HL-60 (cell line): ENCODE measurements around the gene WDFY1.
A peak's percentile ranks its signal among the peaks of the same experiment; 100 is the strongest.

Experiments used
- DNase-seq, 2 experiments: peaks; one replicate each; pipeline ENCODE4 v3.0.0-alpha.2; 2010 to 2020; ENCODE audit warnings: low read depth in 1 of 2, low spot score in 1 of 2
- H3K27ac ChIP-seq: fragments of 250-450 bp; sonication (Bioruptor Pico); replicated peaks from 2 replicates; pipeline ENCODE4 v1.5.1; 2020; ENCODE audit warnings: mild to moderate bottlenecking, moderate library complexity
- H3K27me3 ChIP-seq: fragments of 250-450 bp; sonication (Bioruptor Pico); 2 replicates; pipeline ENCODE4 v1.5.1; 2021; ENCODE audit warnings: mild to moderate bottlenecking, moderate library complexity; ENCODE audit not compliant: insufficient read depth, poor library complexity, severe bottlenecking
- H3K4me3 ChIP-seq: replicated peaks from 2 replicates; pipeline ENCODE4 v1.5.1; 2011; ENCODE audit warnings: mild to moderate bottlenecking, control low read depth, low read length; ENCODE audit not compliant: insufficient read depth
- CTCF ChIP-seq: IDR thresholded peaks from one replicate; pipeline ENCODE4 v1.5.1; 2011; ENCODE audit warnings: low read length, control low read depth, inconsistent platforms; ENCODE audit not compliant: insufficient read depth
- GABPA ChIP-seq: IDR thresholded peaks from 2 replicates; pipeline ENCODE4 v1.6.1; 2012; ENCODE audit warnings: low read depth
- POLR2AphosphoS5 ChIP-seq: IDR thresholded peaks from 2 replicates; pipeline ENCODE4 v1.6.1; 2012; ENCODE audit warnings: low read depth
- REST ChIP-seq: IDR thresholded peaks from 2 replicates; pipeline ENCODE4 v1.6.1; 2012; ENCODE audit warnings: low read depth; ENCODE audit not compliant: insufficient replicate concordance
- SPI1 ChIP-seq: IDR thresholded peaks from 2 replicates; pipeline ENCODE4 v1.6.1; 2012; ENCODE audit warnings: low read depth, mild to moderate bottlenecking, borderline replicate concordance
- long read RNA-seq: library from polyadenylated mRNA; unstranded; transcript quantifications from one replicate; pipeline ENCODE4 v2.0.0, GENCODE V29; 2020

The WDFY1 gene
- long read RNA-seq, full-length matches to known transcripts: 205 of 235 reads
- long read RNA-seq, partial matches to known transcripts: 1 of 235 reads
- long read RNA-seq, other reads (novel, unspliced or antisense): 29 of 235 reads

GRCh38 chr2:223944703-223945531 lies at the start of gene WDFY1:
WDFY1 (minus strand) TSS chr2:223945335; CDS start chr2:223945284, 51 bp downstream.
- Histone ChIP-seq H3K27ac (peak within 1 kb of the TSS; percentile 73), H3K27me3 (no peaks in the 10 kb centered on the region), H3K4me3 (peak within 1 kb of the TSS; percentile 98)
- DNase-seq: peak in 1 of 2 experiments; percentile 84
- no peak for TF ChIP-seq REST
- no peak for TF ChIP-seq CTCF
- TF ChIP-seq POLR2AphosphoS5: peak; percentile 83

- Histone ChIP-seq H3K27ac (no peak overlapping the region), H3K4me3 (no peak overlapping the region), H3K27me3 (no peaks in the 10 kb centered on the region)
- no peak for TF ChIP-seq POLR2AphosphoS5
- TF ChIP-seq CTCF: no peak
- no peak for TF ChIP-seq SPI1
- DNase-seq: no peak
Measured at GRCh38 chr2:223994562-223995162, 49.5 kb upstream of the WDFY1 start.

- peak; percentile 20 to 45 for DNase-seq
- TF ChIP-seq REST (no peak), CTCF (peak; percentile 69), POLR2AphosphoS5 (no peak), SPI1 (no peak), GABPA (no peak)
- no peak overlapping the region for H3K4me3 ChIP-seq
- no peaks in the 10 kb centered on the region for H3K27me3 ChIP-seq
- no peak overlapping the region for H3K27ac ChIP-seq
Measured at GRCh38 chr2:223993634-223994232, 48.6 kb upstream of the WDFY1 start.
